SKM-1 (cell line): ENCODE measurements around the gene EXOSC10.
"Not testable (repeated sequence)": the region's sequence is repeated elsewhere in the genome, so short reads cannot be mapped to it uniquely, and the experiment has no call there.

Experiments
- DNase-seq: peaks from one replicate; lab custom pipeline; 2025; ENCODE audit not compliant: unreplicated experiment; lab: John Stamatoyannopoulos, UW

Gene EXOSC10

GRCh38 chr1:11019971-11020370 lies 79.7 kb downstream of the EXOSC10 start:
- no peak for DNase-seq

GRCh38 chr1:11019358-11019757 lies 80.3 kb downstream of the EXOSC10 start:
- DNase-seq, result not testable (repeated sequence)
